ENCODE results near the gene CELSR1. TPM values are rescaled to one million over a fixed set of nuclear protein-coding genes. Genes with fewer than 3 reads are reported as not detected.

The CELSR1 gene
- total RNA-seq, 1 experiment from 2014 or later = 19.6 TPM

- DNase-seq (ENCODE audit: low read depth, low spot score) (no peak), ATAC-seq (peak; percentile 28)
- Histone ChIP-seq H3K79me2 (ENCODE audit: insufficient read depth, low read length) (peaks cover 24% of the 10 kb centered on the region), H3K36me3 (ENCODE audit: control insufficient read depth in 1 of 2, insufficient read depth in 2 of 2, low read length in 2 of 2) (no peaks in the 10 kb centered on the region), H3K9me2 (ENCODE audit: insufficient read depth) (no peaks in the 10 kb centered on the region), H3K9me3 (ENCODE audit: control insufficient read depth in 1 of 2, insufficient read depth in 1 of 2, low read depth in 1 of 2, low read length in 2 of 2) (no peaks in the 10 kb centered on the region), H4K20me1 (ENCODE audit: insufficient read depth) (no peaks in the 10 kb centered on the region), H3K4me1 (ENCODE audit: control insufficient read depth in 1 of 2, insufficient read depth in 2 of 2, low read length in 2 of 2) (peaks cover 37 to 54% of the 10 kb centered on the region in 2 experiments), H3K27me3 (ENCODE audit: insufficient read depth, low read length) (no peaks in the 10 kb centered on the region), H3K4me2 (ENCODE audit: low read length) (peak overlapping the region; percentile 100), H3K4me3 (replicated peaks in 1 of 2; ENCODE audit: low read depth in 1 of 2, low read length in 2 of 2) (peak overlapping the region; percentile 79 to 82), H3K27ac (ENCODE audit: low read depth, low read length) (peak overlapping the region; percentile 68; the same call in 1 of the 2 replicates), H3K9ac (ENCODE audit: low read length) (peak overlapping the region; percentile 73), H2AFZ (ENCODE audit: low read depth, low read length, poor library complexity, severe bottlenecking) (no peak overlapping the region)
- ChIA-PET POLR2A (no interaction called here), RAD21 (ENCODE audit: low non-redundant PET in 1 of 2, low total read pairs in 2 of 2, uncharacterized antibody in 2 of 2, unreplicated experiment in 2 of 2) (no interaction called here), CTCF (interaction anchor here (1.5 kb wide), 1 partner anchor 14 kb away, joined by 5 read pairs; no protein-coding TSS in a partner anchor)
- TF ChIP-seq YY1 (IDR thresholded peaks at IDR 0.05; ENCODE audit: extremely low read depth, insufficient replicate concordance, low read depth, low read length) (no peak), RAD21 (IDR thresholded peaks at IDR 0.05; ENCODE audit: low read depth) (no peak), CTCF (IDR thresholded peaks at IDR 0.05 in 2 of 3, conservative IDR thresholded peaks at IDR 0.05 in 1 of 3; ENCODE audit: borderline replicate concordance in 1 of 3, insufficient read depth in 1 of 3, low read depth in 2 of 3, low read length in 2 of 3) (no peak), ATF3 (IDR thresholded peaks at IDR 0.05) (no peak), ZFX (IDR thresholded peaks at IDR 0.05) (0 out of 2 replicates have a peak, but pooled peaks have one; percentile 3)
- TF ChIP-seq, protein P1, sequence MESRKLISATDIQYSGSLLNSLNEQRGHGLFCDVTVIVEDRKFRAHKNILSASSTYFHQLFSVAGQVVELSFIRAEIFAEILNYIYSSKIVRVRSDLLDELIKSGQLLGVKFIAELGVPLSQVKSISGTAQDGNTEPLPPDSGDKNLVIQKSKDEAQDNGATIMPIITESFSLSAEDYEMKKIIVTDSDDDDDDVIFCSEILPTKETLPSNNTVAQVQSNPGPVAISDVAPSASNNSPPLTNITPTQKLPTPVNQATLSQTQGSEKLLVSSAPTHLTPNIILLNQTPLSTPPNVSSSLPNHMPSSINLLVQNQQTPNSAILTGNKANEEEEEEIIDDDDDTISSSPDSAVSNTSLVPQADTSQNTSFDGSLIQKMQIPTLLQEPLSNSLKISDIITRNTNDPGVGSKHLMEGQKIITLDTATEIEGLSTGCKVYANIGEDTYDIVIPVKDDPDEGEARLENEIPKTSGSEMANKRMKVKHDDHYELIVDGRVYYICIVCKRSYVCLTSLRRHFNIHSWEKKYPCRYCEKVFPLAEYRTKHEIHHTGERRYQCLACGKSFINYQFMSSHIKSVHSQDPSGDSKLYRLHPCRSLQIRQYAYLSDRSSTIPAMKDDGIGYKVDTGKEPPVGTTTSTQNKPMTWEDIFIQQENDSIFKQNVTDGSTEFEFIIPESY (IDR thresholded peaks at IDR 0.05; ENCODE audit: extremely low read depth, insufficient replicate concordance, low read length) = no peak
- intact Hi-C loops (cut with micrococcal nuclease) = no loop called here
- no TSS peak for BruUV-seq (replicated peaks)
Observed at GRCh38 chr22:46577368-46578249, 40.2 kb upstream of the CELSR1 start.
